Astrocyte of the spinal cord (primary cell): ENCODE measurements around the gene MALAT1.

Source experiments
- DNase-seq: peaks from one replicate; pipeline ENCODE4 v3.0.0; 2011; ENCODE audit warnings: low read depth, low spot score
- H3K4me3 ChIP-seq: 2 replicates; pipeline ENCODE4 v1.5.1; 2011; ENCODE audit warnings: low read depth, mild to moderate bottlenecking, low read length, moderate library complexity
- CTCF ChIP-seq: IDR thresholded peaks from 2 replicates; pipeline ENCODE4 v1.5.1; 2012; ENCODE audit warnings: low read depth, mild to moderate bottlenecking, low read length, inconsistent platforms
- in situ Hi-C: cut with HindIII; loops from 2 replicates; pipeline ENCODE4 v1.10.0; 2017; ENCODE audit warnings: low sequenced_read_pairs

MALAT1 gene

DNA sequence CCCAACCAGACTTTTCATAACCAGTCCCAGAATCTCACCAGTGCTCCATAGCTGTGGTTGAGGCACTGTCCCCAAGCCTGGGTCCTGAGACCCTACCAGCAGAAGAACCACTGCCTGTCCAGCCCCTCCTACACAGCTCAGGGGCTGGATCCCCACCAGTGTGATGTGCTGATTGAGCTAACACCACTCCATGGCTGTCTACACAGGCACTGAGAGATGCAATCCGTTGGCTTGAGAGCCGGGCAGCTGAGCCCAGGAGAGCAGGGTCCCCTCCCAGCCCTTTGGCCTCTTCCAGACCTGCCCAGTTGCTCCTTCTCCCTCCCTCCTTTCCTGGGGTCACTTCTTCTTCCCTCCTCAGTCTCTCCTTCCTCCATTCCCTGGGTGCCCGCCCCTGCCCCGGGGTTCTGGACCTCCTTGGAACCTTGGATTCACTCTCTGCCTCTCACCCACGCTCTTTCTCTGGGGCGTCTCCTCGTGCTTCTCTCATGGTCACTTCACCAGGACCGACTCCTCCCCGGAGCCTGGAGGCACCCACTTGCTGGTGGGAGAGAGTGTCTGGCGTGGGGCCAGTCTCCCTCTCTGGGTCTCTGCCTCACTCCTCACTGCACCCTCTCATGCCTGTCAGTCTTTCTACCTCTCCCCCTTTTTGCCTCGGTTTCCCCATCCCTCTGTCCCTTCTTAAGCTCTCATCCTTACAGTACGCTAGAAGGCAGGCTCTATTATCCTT, 25.3 kb downstream of the MALAT1 start:
- peak; percentile 10 for DNase-seq
- in situ Hi-C loops: no loop called here
- TF ChIP-seq CTCF: no peak
- peak overlapping the region; percentile 25 for H3K4me3 ChIP-seq

- TF ChIP-seq CTCF: no peak
- in situ Hi-C loops: no loop called here
- DNase-seq: peak; percentile 75
- H3K4me3 ChIP-seq: peak within 1 kb of the TSS; percentile 82
These were observed 26.1 kb downstream of the MALAT1 start, which contains the start of gene SCYL1 for GRCh38 chr11:65524741-65525545. SCYL1 (plus strand) TSS chr11:65525083; CDS start chr11:65525154, 71 bp downstream.

DNA sequence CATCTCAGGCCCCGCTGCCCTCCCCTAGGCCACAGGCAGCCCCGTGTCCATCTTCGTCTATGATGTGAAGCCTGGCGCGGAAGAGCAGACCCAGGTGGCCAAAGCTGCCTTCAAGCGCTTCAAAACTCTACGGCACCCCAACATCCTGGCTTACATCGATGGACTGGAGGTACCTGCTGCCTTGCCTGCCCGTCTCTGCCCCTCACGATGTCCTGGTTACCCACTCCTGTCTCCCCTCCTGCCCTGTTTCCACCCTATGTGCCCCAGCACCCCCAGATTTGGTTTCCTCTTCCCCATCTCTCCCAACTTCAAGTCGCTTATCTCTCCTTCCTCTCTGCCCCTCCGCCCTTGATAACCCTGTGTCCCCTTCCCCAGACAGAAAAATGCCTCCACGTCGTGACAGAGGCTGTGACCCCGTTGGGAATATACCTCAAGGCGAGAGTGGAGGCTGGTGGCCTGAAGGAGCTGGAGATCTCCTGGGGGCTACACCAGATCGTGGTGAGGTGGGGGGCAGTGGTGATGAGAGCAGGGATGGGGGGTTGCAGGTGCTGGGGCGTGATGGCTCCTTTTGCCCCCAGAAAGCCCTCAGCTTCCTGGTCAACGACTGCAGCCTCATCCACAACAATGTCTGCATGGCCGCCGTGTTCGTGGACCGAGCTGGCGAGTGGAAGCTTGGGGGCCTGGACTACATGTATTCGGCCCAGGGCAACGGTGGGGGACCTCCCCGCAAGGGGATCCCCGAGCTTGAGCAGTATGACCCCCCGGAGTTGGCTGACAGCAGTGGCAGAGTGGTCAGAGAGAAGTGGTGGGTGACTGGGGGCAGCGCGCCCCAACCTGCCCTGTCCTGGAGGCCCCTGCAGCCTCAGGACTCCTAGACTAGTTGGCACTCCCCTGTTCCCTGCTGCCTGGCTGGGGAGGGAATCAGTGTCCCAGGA, 27.0 kb downstream of the MALAT1 start:
- no peak for TF ChIP-seq CTCF
- DNase-seq: no peak
- H3K4me3 ChIP-seq: peak overlapping the region; percentile 82
- in situ Hi-C loops: no loop called here

GRCh38 chr11:65526744-65527143, 27.9 kb downstream of the MALAT1 start:
- DNase-seq: no peak
- no peak for TF ChIP-seq CTCF
- in situ Hi-C loops: no loop called here
- H3K4me3 ChIP-seq: no peak overlapping the region

DNA sequence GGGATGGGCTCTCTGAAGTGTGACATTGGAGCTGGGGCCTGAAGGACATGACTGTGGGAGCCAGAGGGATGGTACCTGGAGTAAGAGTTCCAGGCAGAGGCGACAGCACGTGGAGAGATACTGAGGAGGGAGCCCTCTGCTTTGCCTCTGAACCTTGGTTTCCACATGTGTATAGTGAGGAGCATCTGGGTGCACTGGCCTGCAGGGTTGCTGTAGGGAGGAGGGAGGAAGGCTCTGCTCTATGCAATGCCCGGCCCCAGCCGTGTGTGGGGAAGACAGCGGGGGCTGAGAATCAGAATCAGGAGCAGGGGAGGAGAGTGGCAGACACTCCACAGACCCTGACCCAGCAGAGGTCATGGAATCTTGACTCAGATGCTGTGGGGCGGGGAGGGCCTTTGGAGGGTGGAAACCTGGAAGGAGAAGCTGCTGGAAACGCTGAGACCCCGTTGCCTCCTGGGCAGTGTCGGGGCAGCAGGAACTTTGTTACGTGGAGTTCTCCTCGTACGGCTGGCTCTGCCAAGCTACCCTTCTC, 30.0 kb downstream of the MALAT1 start:
- in situ Hi-C loops: no loop called here
- no peak overlapping the region for H3K4me3 ChIP-seq
- DNase-seq: no peak
- no peak for TF ChIP-seq CTCF

GRCh38 chr11:65529475-65530156, 30.8 kb downstream of the MALAT1 start:
- in situ Hi-C loops: no loop called here
- no peak for TF ChIP-seq CTCF
- H3K4me3 ChIP-seq: no peak overlapping the region
- no peak for DNase-seq
